BE2C (cell line): ENCODE measurements around the gene DIAPH3.

ENCODE experiments used
- DNase-seq: peaks from one replicate; pipeline ENCODE4 v3.0.0-alpha.2; 2020
- H3K27me3 ChIP-seq: fragments of 250-450 bp; sonication (Bioruptor Pico); 2 replicates; pipeline ENCODE4 v1.5.1; 2020; ENCODE audit warnings: mild to moderate bottlenecking
- H3K36me3 ChIP-seq: fragments of 250-450 bp; sonication (Bioruptor Pico); 2 replicates; pipeline ENCODE4 v1.5.1; 2020; ENCODE audit warnings: mild to moderate bottlenecking
- H3K4me1 ChIP-seq: fragments of 250-450 bp; sonication (Bioruptor Pico); 2 replicates; pipeline ENCODE4 v1.5.1; 2020
- H3K4me3 ChIP-seq: 2 replicates; pipeline ENCODE4 v1.5.1; 2011; ENCODE audit warnings: low read depth, low read length
- H3K9me3 ChIP-seq: fragments of 250-450 bp; sonication (Bioruptor Pico); 2 replicates; pipeline ENCODE4 v1.5.1; 2020
- CTCF ChIP-seq: IDR thresholded peaks from 2 replicates; pipeline ENCODE4 v1.5.1; 2012; ENCODE audit warnings: mild to moderate bottlenecking, low read depth, low read length

DIAPH3 gene

GRCh38 chr13:59631271-59631670 lies 532.5 kb downstream of the DIAPH3 start:
- H3K9me3 ChIP-seq, result no peaks in the 10 kb centered on the region
- no peaks in the 10 kb centered on the region for H3K36me3 ChIP-seq
- no peaks in the 10 kb centered on the region for H3K27me3 ChIP-seq
- TF ChIP-seq CTCF, result no peak
- H3K4me1 ChIP-seq, result no peaks in the 10 kb centered on the region
- no peak for DNase-seq
- H3K4me3 ChIP-seq, result no peak overlapping the region

- H3K9me3 ChIP-seq, result no peaks in the 10 kb centered on the region
Measured at GRCh38 chr13:59625111-59625510, 538.6 kb downstream of the DIAPH3 start.

GRCh38 chr13:59623206-59623915 lies 540.4 kb downstream of the DIAPH3 start:
- Histone ChIP-seq H3K4me3 (no peak overlapping the region), H3K27me3 (no peaks in the 10 kb centered on the region), H3K36me3 (no peaks in the 10 kb centered on the region), H3K9me3 (no peaks in the 10 kb centered on the region), H3K4me1 (no peaks in the 10 kb centered on the region)
- no peak for TF ChIP-seq CTCF
- DNase-seq, result no peak

More at GRCh38 chr13:59625111-59625510, 538.6 kb downstream of the DIAPH3 start:
- TF ChIP-seq CTCF, result no peak
- DNase-seq, result no peak
- H3K4me1 ChIP-seq, result no peaks in the 10 kb centered on the region
- no peaks in the 10 kb centered on the region for H3K27me3 ChIP-seq
- H3K36me3 ChIP-seq, result no peaks in the 10 kb centered on the region
- H3K4me3 ChIP-seq, result no peak overlapping the region

GRCh38 chr13:59621773-59622172 lies 542.0 kb downstream of the DIAPH3 start:
- DNase-seq, result no peak

More at GRCh38 chr13:59621773-59622172, 542.0 kb downstream of the DIAPH3 start:
- no peaks in the 10 kb centered on the region for H3K4me1 ChIP-seq
- TF ChIP-seq CTCF, result no peak
- no peaks in the 10 kb centered on the region for H3K27me3 ChIP-seq
- H3K9me3 ChIP-seq, result no peaks in the 10 kb centered on the region
- H3K4me3 ChIP-seq, result no peak overlapping the region
- no peaks in the 10 kb centered on the region for H3K36me3 ChIP-seq
